AG04450 (cell line): ENCODE results near the gene CHTF18. TPM values are rescaled to one million over a fixed set of nuclear protein-coding genes. Genes with fewer than 3 reads are reported as not detected.

Source experiments
- CTCF ChIA-PET: fragments of 300-600, 350-600 bp; formaldehyde crosslinking; extraction: SDS; loops from one replicate; lab custom pipeline; 2022; ENCODE audit warnings: antibody characterized with exemption, inconsistent platforms; lab: Charles Lee
- POLR2A ChIA-PET: fragments of 350-600 bp; formaldehyde crosslinking; extraction: SDS; loops from one replicate; lab custom pipeline; 2021; ENCODE audit warnings: antibody characterized with exemption, inconsistent platforms; lab: Yijun Ruan, JAX
- DNase-seq: peaks from one replicate; pipeline ENCODE4 v3.0.0-alpha.2; 2011; ENCODE audit warnings: low read depth, low spot score
- H3K27ac ChIP-seq: one replicate; pipeline ENCODE4 v1.5.1; 2012; ENCODE audit warnings: low read depth, low read length, control low read depth
- H3K27me3 ChIP-seq: one replicate; pipeline ENCODE4 v1.6.0; 2012; ENCODE audit warnings: low read length; ENCODE audit not compliant: control insufficient read depth, insufficient read depth
- H3K4me3 ChIP-seq: 2 replicates; pipeline ENCODE4 v1.5.1; 2011; ENCODE audit warnings: mild to moderate bottlenecking, low read depth, low read length, control low read depth
- H3K9me3 ChIP-seq: 2 replicates; pipeline ENCODE4 v1.5.1; 2012; ENCODE audit warnings: low read length; ENCODE audit not compliant: control insufficient read depth, insufficient read depth
- polyA plus RNA-seq: library from polyadenylated mRNA; depleted of rRNA; stranded (reverse); fragments of >200 nt; gene quantifications from 2 replicates; pipeline ENCODE4 v1.2.3, GENCODE V29; 2011
- TF ChIP-seq, protein P1 (sequence below): IDR thresholded peaks from 2 replicates; pipeline ENCODE4 v1.5.1; 2011; ENCODE audit warnings: low read depth, low read length, control low read depth, inconsistent platforms

The CHTF18 gene
- polyA plus RNA-seq, 1 experiment = 1.1 TPM

DNA sequence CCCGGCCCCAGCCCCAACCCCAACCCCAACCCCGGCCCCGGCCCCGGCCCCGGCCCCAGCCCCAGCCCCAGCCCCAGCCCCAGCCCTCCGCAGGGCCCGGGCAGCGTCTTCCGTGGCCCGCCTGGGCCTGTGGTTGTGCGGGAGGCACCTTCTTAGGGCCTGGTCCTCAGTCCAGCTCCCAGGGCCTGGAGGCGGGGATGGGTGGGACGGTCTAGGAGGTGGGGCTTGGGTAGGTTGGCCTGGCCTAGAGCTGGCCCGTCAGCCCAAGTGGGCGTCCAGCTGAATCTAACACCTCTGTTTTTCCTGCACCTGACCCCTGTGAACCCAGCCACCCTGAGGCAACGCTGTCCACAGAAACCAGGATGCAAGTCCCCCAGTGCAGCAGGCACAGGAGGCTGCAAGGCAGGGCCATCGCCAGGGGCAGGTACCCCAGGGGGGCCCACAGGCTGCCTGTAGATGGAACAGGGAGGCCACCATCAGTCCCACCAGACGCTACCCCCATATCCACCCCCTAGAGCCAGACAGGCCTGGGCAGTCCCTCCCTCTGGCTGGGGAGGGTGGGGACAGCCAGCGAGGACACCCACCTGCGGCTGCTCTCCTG is 19.1 kb upstream of the CHTF18 start:
- ChIA-PET POLR2A (no interaction called here), CTCF (no interaction called here)
- TF ChIP-seq, protein P1, sequence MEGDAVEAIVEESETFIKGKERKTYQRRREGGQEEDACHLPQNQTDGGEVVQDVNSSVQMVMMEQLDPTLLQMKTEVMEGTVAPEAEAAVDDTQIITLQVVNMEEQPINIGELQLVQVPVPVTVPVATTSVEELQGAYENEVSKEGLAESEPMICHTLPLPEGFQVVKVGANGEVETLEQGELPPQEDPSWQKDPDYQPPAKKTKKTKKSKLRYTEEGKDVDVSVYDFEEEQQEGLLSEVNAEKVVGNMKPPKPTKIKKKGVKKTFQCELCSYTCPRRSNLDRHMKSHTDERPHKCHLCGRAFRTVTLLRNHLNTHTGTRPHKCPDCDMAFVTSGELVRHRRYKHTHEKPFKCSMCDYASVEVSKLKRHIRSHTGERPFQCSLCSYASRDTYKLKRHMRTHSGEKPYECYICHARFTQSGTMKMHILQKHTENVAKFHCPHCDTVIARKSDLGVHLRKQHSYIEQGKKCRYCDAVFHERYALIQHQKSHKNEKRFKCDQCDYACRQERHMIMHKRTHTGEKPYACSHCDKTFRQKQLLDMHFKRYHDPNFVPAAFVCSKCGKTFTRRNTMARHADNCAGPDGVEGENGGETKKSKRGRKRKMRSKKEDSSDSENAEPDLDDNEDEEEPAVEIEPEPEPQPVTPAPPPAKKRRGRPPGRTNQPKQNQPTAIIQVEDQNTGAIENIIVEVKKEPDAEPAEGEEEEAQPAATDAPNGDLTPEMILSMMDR = no peak
- no peak for DNase-seq
- no peaks in the 10 kb centered on the region for H3K27me3 ChIP-seq
- no peaks in the 10 kb centered on the region; the same call in 1 of the 2 replicates for H3K9me3 ChIP-seq
- H3K27ac ChIP-seq = no peak overlapping the region
- H3K4me3 ChIP-seq = no peak overlapping the region

DNA sequence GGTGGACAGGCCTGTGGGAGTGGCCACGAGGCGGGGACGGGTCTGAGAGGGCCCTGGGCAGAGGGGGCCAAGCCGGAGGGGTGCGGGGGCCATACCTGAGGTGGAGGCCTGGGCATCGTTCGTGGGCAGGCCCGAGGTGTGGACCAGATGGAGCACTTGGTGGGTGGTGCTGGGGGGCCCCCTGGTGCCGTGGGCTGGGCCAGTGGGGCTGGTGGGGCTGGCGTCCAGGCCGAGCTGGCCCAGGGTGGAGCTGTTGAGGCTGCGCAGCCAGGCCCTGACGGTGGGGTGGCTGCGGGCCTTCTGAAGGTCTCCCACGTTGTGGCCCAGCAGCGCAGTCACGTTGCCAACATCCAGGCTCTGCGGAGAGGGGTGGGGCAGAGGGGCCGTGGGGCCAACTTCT is 18.5 kb upstream of the CHTF18 start:
- DNase-seq = no peak
- TF ChIP-seq, protein P1 = no peak
- H3K27me3 ChIP-seq = no peaks in the 10 kb centered on the region
- no peaks in the 10 kb centered on the region; the same call in 1 of the 2 replicates for H3K9me3 ChIP-seq
- ChIA-PET POLR2A (no interaction called here), CTCF (no interaction called here)
- no peak overlapping the region for H3K4me3 ChIP-seq
- H3K27ac ChIP-seq = no peak overlapping the region

DNA sequence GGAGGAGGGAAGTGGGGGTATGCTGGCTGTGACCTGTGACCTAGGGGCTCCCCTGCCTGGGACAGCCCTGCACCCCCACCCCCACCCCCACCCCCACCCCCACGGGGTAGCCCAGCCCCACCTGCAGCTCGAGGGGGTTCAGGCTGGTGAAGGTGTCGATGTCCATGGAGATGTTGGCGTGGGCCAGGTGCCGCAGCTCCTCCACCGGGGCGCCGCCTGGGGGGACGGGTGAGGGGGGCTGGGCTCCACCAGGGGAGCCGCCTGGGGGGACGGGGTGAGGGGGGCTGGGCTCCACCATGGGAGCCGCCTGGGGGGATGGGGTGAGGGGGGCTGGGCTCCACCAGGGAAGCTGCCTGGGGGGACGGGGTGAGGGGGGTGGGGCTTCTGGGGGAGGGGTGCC is 18.0 kb upstream of the CHTF18 start:
- TF ChIP-seq, protein P1 = no peak
- no peak overlapping the region for H3K27ac ChIP-seq
- DNase-seq = no peak
- POLR2A ChIA-PET = no interaction called here
- CTCF ChIA-PET = no interaction called here
- H3K27me3 ChIP-seq = no peaks in the 10 kb centered on the region
- H3K4me3 ChIP-seq = no peak overlapping the region
- no peaks in the 10 kb centered on the region; the same call in 1 of the 2 replicates for H3K9me3 ChIP-seq

DNA sequence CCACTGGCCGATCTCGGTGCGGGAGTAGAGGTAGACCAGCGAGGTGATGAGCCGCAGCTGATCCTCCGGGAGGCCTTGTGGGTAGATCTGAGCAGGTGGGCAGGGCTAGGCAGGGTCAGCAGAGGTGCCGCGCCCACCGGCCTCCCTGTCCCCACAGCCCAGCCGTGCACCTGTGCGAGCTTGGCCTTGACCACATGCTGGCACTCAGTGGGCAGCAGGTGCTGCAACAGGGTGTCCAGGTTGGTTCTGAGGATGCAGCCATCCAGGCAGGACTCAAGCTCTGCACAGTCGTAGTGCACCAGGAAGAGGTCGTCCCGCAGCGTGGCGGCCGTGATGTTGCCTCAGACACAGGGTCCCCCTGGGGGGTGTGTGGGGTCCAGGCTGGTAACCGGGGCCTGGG is 15.5 kb upstream of the CHTF18 start:
- TF ChIP-seq, protein P1 = no peak
- no peak for DNase-seq
- POLR2A ChIA-PET = interaction anchor here (0.6 to 0.7 kb wide), 2 partner anchors 99 to 524 kb away, joined by 4 to 5 read pairs; no protein-coding TSS in a partner anchor
- no peak overlapping the region for H3K4me3 ChIP-seq
- H3K9me3 ChIP-seq = no peaks in the 10 kb centered on the region; the same call in 1 of the 2 replicates
- CTCF ChIA-PET = interaction anchor here (0.6 kb wide), 1 partner anchor 10 kb away, joined by 3 read pairs; no protein-coding TSS in a partner anchor
- H3K27ac ChIP-seq = no peak overlapping the region
- no peaks in the 10 kb centered on the region for H3K27me3 ChIP-seq

DNA sequence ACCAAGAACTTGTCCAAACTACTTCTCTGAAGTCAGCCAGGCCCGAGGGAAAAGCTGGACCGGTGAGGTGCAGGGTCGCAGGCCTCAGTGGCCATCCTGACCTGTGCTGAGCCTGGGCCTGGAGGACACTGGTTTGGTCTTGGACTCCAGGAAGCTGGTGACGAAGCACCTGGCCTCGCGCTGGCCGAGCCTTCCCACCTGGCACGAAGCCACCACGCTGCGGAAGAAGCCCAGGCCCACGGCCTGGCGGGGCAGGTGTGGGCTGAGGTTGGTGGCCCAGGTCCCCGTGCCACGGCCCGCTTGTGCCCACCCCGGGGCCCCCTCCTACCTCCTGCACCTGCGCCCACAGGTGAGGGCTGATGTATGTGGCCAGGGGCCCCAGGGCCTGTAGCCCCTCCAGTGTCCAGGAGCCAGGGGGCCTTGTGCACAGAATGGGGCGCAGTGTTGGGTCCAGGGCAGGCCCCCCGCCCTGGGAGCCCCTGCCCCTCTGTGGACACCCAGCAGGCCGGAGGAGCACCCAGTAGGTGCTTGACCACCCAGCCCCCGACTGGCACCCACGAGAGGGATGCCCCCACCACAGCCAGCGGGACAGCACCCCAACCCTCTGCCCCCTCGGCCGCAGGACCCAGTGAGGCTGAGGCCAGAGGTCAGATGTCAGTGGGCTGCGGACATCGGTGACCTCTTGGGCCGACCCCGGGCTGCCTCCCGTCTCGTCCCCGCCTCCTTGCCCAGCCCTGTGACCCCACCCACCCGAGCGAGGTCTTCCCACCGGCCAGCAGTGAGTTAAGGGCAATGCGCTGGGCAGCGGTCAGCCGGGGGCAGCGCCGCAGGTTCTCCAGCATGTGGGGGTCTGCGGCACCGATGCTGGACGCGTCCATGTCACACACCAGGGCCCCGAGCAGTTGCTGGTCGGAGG is 14.1 kb upstream of the CHTF18 start:
- Histone ChIP-seq H3K4me3 (no peak overlapping the region), H3K27me3 (no peaks in the 10 kb centered on the region), H3K9me3 (no peaks in the 10 kb centered on the region; the same call in 1 of the 2 replicates), H3K27ac (no peak overlapping the region)
- DNase-seq = no peak
- TF ChIP-seq, protein P1 = no peak
- CTCF ChIA-PET = no interaction called here
- POLR2A ChIA-PET = no interaction called here
